ENCODE measurements around the gene ABCC1. TPM values are rescaled to one million over a fixed set of nuclear protein-coding genes. Genes with fewer than 3 reads are reported as not detected.

ABCC1 gene
- total and polyA plus RNA-seq, 2 of the 8 experiments (the other 6 are each of a cell fraction or from before 2014, with no cell fraction given): 42.6 to 66.8 TPM

- no peak overlapping the region for H2AK5ac ChIP-seq (ENCODE audit: low read depth, low read length)
- H3K9ac ChIP-seq (replicated peaks in 1 of 4; ENCODE audit: extremely low read depth in 1 of 4, low read depth in 3 of 4, low read length in 3 of 4): no peak overlapping the region
- H3K4ac ChIP-seq (replicated peaks; ENCODE audit: insufficient read length, low read depth, low read length): no peak overlapping the region
- H3K4me2 ChIP-seq (ENCODE audit: insufficient read depth in 1 of 2, low read depth in 2 of 2, low read length in 2 of 2): no peak overlapping the region
- no peak overlapping the region for H2BK120ac ChIP-seq (replicated peaks; ENCODE audit: low read depth, low read length)
- no peaks in the 10 kb centered on the region for H3K9me3 ChIP-seq (ENCODE audit: insufficient read depth in 2 of 2, low read depth in 1 of 2, low read length in 1 of 2)
- no peak overlapping the region for H4K91ac ChIP-seq (replicated peaks; ENCODE audit: insufficient read length, low read length)
- H3K56ac ChIP-seq (replicated peaks; ENCODE audit: insufficient read length, low read depth, low read length): no peak overlapping the region
- FAIRE-seq: no peak
- no peak overlapping the region for H3K27ac ChIP-seq (ENCODE audit: low read depth, low read length)
- H3K4me1 ChIP-seq (replicated peaks in 1 of 4; ENCODE audit: control insufficient read depth in 3 of 4, insufficient read depth in 4 of 4, low read length in 3 of 4): peaks cover 0 to 4% (median 3%) of the 10 kb centered on the region in 4 experiments; a peak in 4 of 7 replicates
- no peaks in the 10 kb centered on the region for H3K27me3 ChIP-seq (replicated peaks in 1 of 4; ENCODE audit: control insufficient read depth in 3 of 4, extremely low read depth in 1 of 4, insufficient read depth in 3 of 4, low read length in 3 of 4)
- no peaks in the 10 kb centered on the region for H3K79me2 ChIP-seq (ENCODE audit: control insufficient read depth in 1 of 2, insufficient read depth in 2 of 2, low read length in 2 of 2)
- peaks cover 5 to 6% of the 10 kb centered on the region in 2 experiments for H4K20me1 ChIP-seq (replicated peaks in 1 of 2; ENCODE audit: control insufficient read depth in 1 of 2, insufficient read depth in 2 of 2, low read length in 2 of 2)
- no peak overlapping the region for H2AFZ ChIP-seq (ENCODE audit: low read length)
- H3K23ac ChIP-seq (ENCODE audit: insufficient read length): no peak overlapping the region
- no peak overlapping the region for H2BK12ac ChIP-seq (ENCODE audit: low read depth, low read length)
- H4K5ac ChIP-seq (ENCODE audit: insufficient read length, low read depth, low read length): no peak overlapping the region
- H3K14ac ChIP-seq (ENCODE audit: insufficient read length): no peak overlapping the region
- no peak overlapping the region for H2BK5ac ChIP-seq (ENCODE audit: low read depth, low read length)
- 69% methylated on average over 2 of the region's 2 CpGs; no CpG with 5 or more reads in 1 of the 2 experiments for WGBS, 2 experiments (ENCODE audit: extremely low coverage in 1 of 2, insufficient coverage in 1 of 2, insufficient read length in 1 of 2, insufficient replicate concordance in 2 of 2, low coverage in 1 of 2, low lambda C conversion rate in 2 of 2, missing lambda C conversion rate in 1 of 2)
- H3K79me1 ChIP-seq (ENCODE audit: low read depth, low read length): no peaks in the 10 kb centered on the region; the same call in 1 of the 2 replicates
- H3K23me2 ChIP-seq (ENCODE audit: low read depth, low read length): no peaks in the 10 kb centered on the region
- no peak overlapping the region for H2BK20ac ChIP-seq (ENCODE audit: low read length)
- CTCF ChIA-PET (ENCODE audit: partially characterized antibody): interaction anchor here (1.0 to 1.6 kb wide), 4 partner anchors 11 to 143 kb away, joined by 3 to 8 read pairs (median 4); no protein-coding TSS in a partner anchor
- no peak overlapping the region for H2BK15ac ChIP-seq (ENCODE audit: low read length)
- POLR2A ChIA-PET (ENCODE audit: partially characterized antibody): no interaction called here
- H4K8ac ChIP-seq (ENCODE audit: extremely low read depth, insufficient read depth, low read length): no peak overlapping the region
- no peak overlapping the region for H3K18ac ChIP-seq (ENCODE audit: extremely low read depth, low read length)
- H3K36me3 ChIP-seq (ENCODE audit: control insufficient read depth in 2 of 4, insufficient read depth in 4 of 4, low read length in 3 of 4): peaks cover 15 to 39% (median 34%) of the 10 kb centered on the region in 4 experiments
- DNase-seq (ENCODE audit: low read depth in 1 of 2, low spot score in 2 of 2): no peak
- H3K4me3 ChIP-seq (ENCODE audit: extremely low read depth in 1 of 4, insufficient read depth in 2 of 4, low read depth in 3 of 4, low read length in 4 of 4): no peak overlapping the region
- no peak for TF ChIP-seq TBP (IDR thresholded peaks at IDR 0.05; ENCODE audit: low read depth, low read length)
- TF ChIP-seq ZNF274 (IDR thresholded peaks at IDR 0.05; ENCODE audit: borderline replicate concordance, extremely low read depth, low read length): no peak
- no peak for TF ChIP-seq SIX5 (IDR thresholded peaks at IDR 0.05; ENCODE audit: low read depth, low read length)
- no peak for TF ChIP-seq CHD1 (IDR thresholded peaks at IDR 0.05; ENCODE audit: low read depth, low read length)
- TF ChIP-seq GABPA (IDR thresholded peaks at IDR 0.05; ENCODE audit: borderline replicate concordance, insufficient read depth, low read length): no peak
- no peak for TF ChIP-seq GTF2F1 (IDR thresholded peaks at IDR 0.05; ENCODE audit: borderline replicate concordance, low read depth, low read length)
- TF ChIP-seq CREB1 (IDR thresholded peaks at IDR 0.05): no peak
- TF ChIP-seq SUZ12 (IDR thresholded peaks at IDR 0.05; ENCODE audit: low read length): no peak
- no peak for TF ChIP-seq POLR2AphosphoS5 (IDR thresholded peaks at IDR 0.05; ENCODE audit: low read depth, low read length)
- no peak for TF ChIP-seq SRF (IDR thresholded peaks at IDR 0.05; ENCODE audit: low read depth, low read length)
- no peak for TF ChIP-seq ATF2 (IDR thresholded peaks at IDR 0.05; ENCODE audit: low read length)
- no peak for TF ChIP-seq RXRA (IDR thresholded peaks at IDR 0.05; ENCODE audit: insufficient read depth, low read depth, low read length)
- TF ChIP-seq HDAC6 (IDR thresholded peaks at IDR 0.05; ENCODE audit: low read depth, low read length): no peak
Observed at GRCh38 chr16:16073001-16073545, 123.7 kb downstream of the ABCC1 start.
